Activated T-cell treated with anti-CD3 and anti-CD28 coated beads, Interleukin-2, amount 50 U/mL, for 72 hours (primary cell): Measurements from ENCODE around the gene IKZF1. TPM values are rescaled to one million over a fixed set of nuclear protein-coding genes. Genes with fewer than 3 reads are reported as not detected.
A peak's percentile ranks its signal among the peaks of the same experiment; 100 is the strongest.

Experiments
- ATAC-seq, 2 donors: fragments of 150-1000 bp; cut with Tn5 transposase; replicated peaks in 1 of 2; 2 replicates each; pipeline ENCODE4 v1.10.0; 2021; ENCODE audit warnings: moderate library complexity in 2 of 2, mild to moderate bottlenecking in 1 of 2
- DNase-seq, 2 donors: peaks; one replicate each; pipeline ENCODE4 v3.0.0; 2021 to 2022; ENCODE audit warnings: mixed read lengths in 1 of 2
- H3K27ac Mint-ChIP-seq: one replicate; pipeline ENCODE4 v1.8.0; 2022; ENCODE audit warnings: mild to moderate bottlenecking, moderate library complexity, mixed read lengths
- H3K27me3 Mint-ChIP-seq: one replicate; pipeline ENCODE4 v1.8.0; 2022; ENCODE audit warnings: low read depth, mixed read lengths
- H3K36me3 Mint-ChIP-seq, 2 donors: one replicate each; pipeline ENCODE4 v1.8.0; 2022; ENCODE audit warnings: mixed read lengths in 2 of 2, mild to moderate bottlenecking in 1 of 2; ENCODE audit not compliant: insufficient read depth in 2 of 2
- H3K4me1 Mint-ChIP-seq: one replicate; pipeline ENCODE4 v1.8.0; 2022; ENCODE audit warnings: low read depth, mixed read lengths
- H3K4me3 Mint-ChIP-seq, 2 donors: one replicate each; pipeline ENCODE4 v1.8.0; 2022; ENCODE audit warnings: mild to moderate bottlenecking in 2 of 2, mixed read lengths in 2 of 2, moderate library complexity in 2 of 2
- H3K9me3 Mint-ChIP-seq, 2 donors: one replicate each; pipeline ENCODE4 v1.8.0; 2022; ENCODE audit warnings: mixed read lengths in 2 of 2
- total RNA-seq, 2 donors: library from RNA; stranded (reverse); gene quantifications; one replicate each; pipeline ENCODE4 v1.2.3, GENCODE V29; 2022

The IKZF1 gene
- total RNA-seq, 2 donors from 2014 or later = 427 to 504 TPM

GRCh38 chr7:50413561-50413960 is 109.0 kb downstream of the IKZF1 start:
- no peak for ATAC-seq
- Mint-ChIP-seq H3K27ac (no peak overlapping the region), H3K4me1 (peaks cover 69% of the 10 kb centered on the region)

DNA sequence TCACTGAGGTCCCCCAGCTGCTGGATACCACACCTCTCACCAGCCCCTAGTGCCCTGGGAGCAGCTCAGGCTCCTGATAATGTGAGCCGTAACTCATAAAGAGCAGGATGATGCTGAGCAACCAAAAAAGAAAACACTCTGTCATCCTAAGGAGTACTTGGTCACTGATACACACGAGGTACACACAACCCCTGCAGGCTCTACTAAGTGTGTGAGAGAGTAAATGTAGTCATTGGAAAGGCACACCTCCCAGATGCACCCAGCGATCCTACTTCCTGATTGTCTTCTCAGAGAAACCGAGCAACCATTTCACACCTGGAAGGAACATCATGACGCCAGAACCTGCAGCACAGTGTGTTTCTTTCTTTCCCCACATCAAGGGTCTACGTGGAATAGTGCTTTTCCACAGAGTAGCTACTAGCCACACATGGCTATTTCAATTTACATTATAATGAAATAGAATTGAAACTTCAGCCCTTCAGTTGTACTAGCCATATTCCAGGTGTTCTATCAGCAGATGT is 111.4 kb downstream of the IKZF1 start:
- H3K27ac Mint-ChIP-seq = peak overlapping the region; percentile 56
- no peak for DNase-seq
- peak; percentile 12 to 16 for ATAC-seq

More at GRCh38 chr7:50413561-50413960, 109.0 kb downstream of the IKZF1 start:
- Mint-ChIP-seq H3K9me3 (no peaks in the 10 kb centered on the region), H3K4me3 (no peak overlapping the region), H3K27me3 (no peaks in the 10 kb centered on the region), H3K36me3 (no peaks in the 10 kb centered on the region)
- DNase-seq = no peak

GRCh38 chr7:50416527-50417182 is 112.1 kb downstream of the IKZF1 start:
- H3K4me3 Mint-ChIP-seq = peak overlapping the region; percentile 71 to 78
- H3K9me3 Mint-ChIP-seq = no peaks in the 10 kb centered on the region
- H3K4me1 Mint-ChIP-seq = peaks cover 42% of the 10 kb centered on the region
- ATAC-seq (no peak), DNase-seq (no peak)
- peak overlapping the region; percentile 47 for H3K27ac Mint-ChIP-seq
- H3K27me3 Mint-ChIP-seq = no peaks in the 10 kb centered on the region
- H3K36me3 Mint-ChIP-seq = no peaks in the 10 kb centered on the region

More for the DNA sequence above, 111.4 kb downstream of the IKZF1 start:
- H3K4me1 Mint-ChIP-seq = peaks cover 50% of the 10 kb centered on the region
- peak overlapping the region; percentile 71 to 78 for H3K4me3 Mint-ChIP-seq
- H3K9me3 Mint-ChIP-seq = no peaks in the 10 kb centered on the region
- no peaks in the 10 kb centered on the region for H3K27me3 Mint-ChIP-seq
- H3K36me3 Mint-ChIP-seq = no peaks in the 10 kb centered on the region

GRCh38 chr7:50418086-50418515 is 113.6 kb downstream of the IKZF1 start:
- peak; percentile 79 to 89 for ATAC-seq
- Mint-ChIP-seq H3K9me3 (no peaks in the 10 kb centered on the region), H3K4me3 (no peak overlapping the region), H3K27ac (no peak overlapping the region), H3K36me3 (no peaks in the 10 kb centered on the region), H3K27me3 (no peaks in the 10 kb centered on the region), H3K4me1 (peaks cover 44% of the 10 kb centered on the region)
- DNase-seq = peak; percentile 81

DNA sequence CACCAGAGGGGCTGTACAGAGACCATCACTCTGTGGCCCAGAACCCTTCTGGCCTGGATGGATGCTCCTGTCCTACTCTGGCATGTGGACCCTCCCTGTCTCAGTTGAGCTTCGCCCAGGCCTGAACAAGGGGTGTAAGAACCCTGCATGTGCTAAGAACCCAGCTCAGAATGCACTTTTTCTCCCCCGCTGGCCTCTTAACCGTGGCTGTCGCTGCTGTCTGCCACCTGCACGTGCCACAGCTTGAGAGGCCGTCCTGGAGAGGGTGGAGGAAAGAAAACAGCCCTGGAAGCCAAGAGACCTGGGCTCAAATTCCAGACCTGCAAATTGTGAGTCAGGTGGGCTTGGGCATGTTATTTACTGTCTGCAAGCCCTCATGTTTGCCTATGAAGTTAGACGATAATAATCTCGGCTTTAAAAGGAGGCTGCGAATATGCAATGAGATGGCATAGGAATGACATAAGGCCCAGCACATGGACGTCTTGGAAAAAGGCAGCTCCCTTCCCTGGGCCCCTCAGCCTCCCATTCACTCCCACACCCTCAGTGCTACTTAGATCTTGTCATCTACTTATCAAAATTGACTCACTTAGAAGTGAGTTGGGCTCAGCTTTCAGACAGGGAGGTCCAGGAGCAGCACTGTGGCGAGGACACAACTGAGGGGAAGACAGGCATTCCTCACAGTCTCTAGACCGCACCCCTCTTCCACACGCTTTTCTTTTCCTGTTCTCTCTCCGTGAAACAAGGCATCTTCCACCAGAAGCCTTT is 114.2 kb downstream of the IKZF1 start:
- H3K4me1 Mint-ChIP-seq = peaks cover 44% of the 10 kb centered on the region
- H3K27me3 Mint-ChIP-seq = no peaks in the 10 kb centered on the region
- no peaks in the 10 kb centered on the region for H3K36me3 Mint-ChIP-seq
- DNase-seq (no peak), ATAC-seq (peak; percentile 8 to 12)
- no peak overlapping the region for H3K27ac Mint-ChIP-seq
- H3K9me3 Mint-ChIP-seq = no peaks in the 10 kb centered on the region
- H3K4me3 Mint-ChIP-seq = no peak overlapping the region

- DNase-seq = no peak
- no peak for ATAC-seq
- H3K27me3 Mint-ChIP-seq = no peaks in the 10 kb centered on the region
- no peak overlapping the region for H3K4me3 Mint-ChIP-seq
- no peak overlapping the region for H3K27ac Mint-ChIP-seq
- H3K4me1 Mint-ChIP-seq = peaks cover 34% of the 10 kb centered on the region
- no peaks in the 10 kb centered on the region for H3K36me3 Mint-ChIP-seq
- no peaks in the 10 kb centered on the region for H3K9me3 Mint-ChIP-seq
Measured at GRCh38 chr7:50421043-50421442, 116.5 kb downstream of the IKZF1 start.

DNA sequence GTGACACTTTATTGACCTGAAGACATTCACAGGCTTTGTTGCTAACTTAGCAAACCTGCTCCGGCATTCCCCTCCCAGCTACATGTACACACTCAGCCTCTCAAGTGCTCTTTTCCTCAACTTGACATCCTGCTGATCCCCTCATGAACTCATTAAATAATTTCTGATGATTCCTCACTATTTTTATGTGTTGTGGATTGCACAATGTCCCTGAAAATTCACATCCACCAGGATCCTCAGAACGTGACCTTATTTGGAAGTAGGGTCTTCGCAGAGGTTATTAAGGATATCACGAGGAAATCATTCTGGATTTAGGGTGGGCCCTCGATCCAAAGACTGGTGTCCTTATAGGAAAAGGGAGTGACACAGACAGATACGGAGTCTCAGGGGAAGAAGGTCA is 118.3 kb downstream of the IKZF1 start:
- Mint-ChIP-seq H3K27me3 (no peaks in the 10 kb centered on the region), H3K9me3 (no peaks in the 10 kb centered on the region)

DNA sequence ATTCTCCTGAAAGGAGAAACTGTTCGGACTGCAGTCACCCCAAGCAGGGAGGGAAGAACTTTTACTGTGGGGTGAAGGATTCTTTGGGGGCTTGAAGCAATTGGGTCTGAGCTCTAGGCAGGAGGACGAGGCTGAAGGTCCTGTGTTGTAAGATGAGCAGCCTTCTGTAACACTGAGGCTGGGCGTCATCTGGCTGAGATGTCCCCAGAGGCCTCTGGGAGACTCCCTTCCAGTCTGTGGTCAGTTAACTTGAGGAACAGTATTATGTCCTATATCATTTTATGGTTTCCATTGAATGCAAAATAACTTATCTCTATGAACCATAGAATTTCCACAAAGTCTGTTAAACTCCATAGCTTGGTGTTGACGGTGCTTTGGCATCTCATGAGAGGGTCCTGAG is 119.3 kb downstream of the IKZF1 start:
- H3K27ac Mint-ChIP-seq = no peak overlapping the region
- H3K4me3 Mint-ChIP-seq = no peak overlapping the region
- peaks cover 10% of the 10 kb centered on the region for H3K4me1 Mint-ChIP-seq
- DNase-seq (no peak), ATAC-seq (no peak)
- H3K36me3 Mint-ChIP-seq = no peaks in the 10 kb centered on the region
- no peaks in the 10 kb centered on the region for H3K27me3 Mint-ChIP-seq
- H3K9me3 Mint-ChIP-seq = no peaks in the 10 kb centered on the region

More for the DNA sequence above, 118.3 kb downstream of the IKZF1 start:
- peaks cover 16% of the 10 kb centered on the region for H3K4me1 Mint-ChIP-seq
- no peaks in the 10 kb centered on the region for H3K36me3 Mint-ChIP-seq
- peak overlapping the region; percentile 2 for H3K27ac Mint-ChIP-seq
- ATAC-seq (no peak), DNase-seq (no peak)
- no peak overlapping the region for H3K4me3 Mint-ChIP-seq

- Mint-ChIP-seq H3K9me3 (no peaks in the 10 kb centered on the region), H3K4me3 (no peak overlapping the region)
- no peak for ATAC-seq
Measured at GRCh38 chr7:50425318-50425717, 120.8 kb downstream of the IKZF1 start.

GRCh38 chr7:50426280-50427045 is 121.9 kb downstream of the IKZF1 start:
- H3K27me3 Mint-ChIP-seq = no peaks in the 10 kb centered on the region
- no peak overlapping the region for H3K27ac Mint-ChIP-seq
- no peaks in the 10 kb centered on the region for H3K36me3 Mint-ChIP-seq
- no peak overlapping the region for H3K4me3 Mint-ChIP-seq
- DNase-seq (no peak), ATAC-seq (no peak)
- peaks cover 6% of the 10 kb centered on the region for H3K4me1 Mint-ChIP-seq
- no peaks in the 10 kb centered on the region for H3K9me3 Mint-ChIP-seq

More at GRCh38 chr7:50425318-50425717, 120.8 kb downstream of the IKZF1 start:
- Mint-ChIP-seq H3K27ac (no peak overlapping the region), H3K36me3 (no peaks in the 10 kb centered on the region), H3K4me1 (peaks cover 6% of the 10 kb centered on the region), H3K27me3 (no peaks in the 10 kb centered on the region)
- no peak for DNase-seq

GRCh38 chr7:50427518-50427917 is 123.0 kb downstream of the IKZF1 start:
- DNase-seq (no peak), ATAC-seq (no peak)
- no peaks in the 10 kb centered on the region for H3K27me3 Mint-ChIP-seq
- no peak overlapping the region for H3K27ac Mint-ChIP-seq
- no peaks in the 10 kb centered on the region for H3K36me3 Mint-ChIP-seq
- no peak overlapping the region for H3K4me3 Mint-ChIP-seq
- no peaks in the 10 kb centered on the region for H3K9me3 Mint-ChIP-seq
- peaks cover 5% of the 10 kb centered on the region for H3K4me1 Mint-ChIP-seq

GRCh38 chr7:50428911-50429310 is 124.4 kb downstream of the IKZF1 start:
- DNase-seq (no peak), ATAC-seq (no peak)
- H3K4me1 Mint-ChIP-seq = no peaks in the 10 kb centered on the region
- no peaks in the 10 kb centered on the region for H3K9me3 Mint-ChIP-seq
- no peaks in the 10 kb centered on the region for H3K27me3 Mint-ChIP-seq
- H3K27ac Mint-ChIP-seq = no peak overlapping the region
- peaks cover 0 to 1% of the 10 kb centered on the region in 2 donors for H3K36me3 Mint-ChIP-seq
- no peak overlapping the region for H3K4me3 Mint-ChIP-seq

GRCh38 chr7:50431316-50431715 is 126.8 kb downstream of the IKZF1 start:
- H3K27me3 Mint-ChIP-seq = no peaks in the 10 kb centered on the region
- peaks cover 0 to 1% of the 10 kb centered on the region in 2 donors for H3K36me3 Mint-ChIP-seq
- H3K9me3 Mint-ChIP-seq = no peaks in the 10 kb centered on the region
- DNase-seq = no peak
- no peak for ATAC-seq
- no peak overlapping the region for H3K27ac Mint-ChIP-seq
- no peaks in the 10 kb centered on the region for H3K4me1 Mint-ChIP-seq
- H3K4me3 Mint-ChIP-seq = no peak overlapping the region
